ENCODE measurements around the gene SLC27A6. TPM values are rescaled to one million over a fixed set of nuclear protein-coding genes. Genes with fewer than 3 reads are reported as not detected.

Gene SLC27A6
- total RNA-seq, 4 donors from 2014 or later = not detected

- no peak for DNase-seq
- H3K36me3 ChIP-seq = no peaks in the 10 kb centered on the region
- H3K27ac ChIP-seq = no peak overlapping the region
- no peak overlapping the region for H3K4me3 ChIP-seq
- no peaks in the 10 kb centered on the region for H3K4me1 ChIP-seq
- TF ChIP-seq, protein P1, sequence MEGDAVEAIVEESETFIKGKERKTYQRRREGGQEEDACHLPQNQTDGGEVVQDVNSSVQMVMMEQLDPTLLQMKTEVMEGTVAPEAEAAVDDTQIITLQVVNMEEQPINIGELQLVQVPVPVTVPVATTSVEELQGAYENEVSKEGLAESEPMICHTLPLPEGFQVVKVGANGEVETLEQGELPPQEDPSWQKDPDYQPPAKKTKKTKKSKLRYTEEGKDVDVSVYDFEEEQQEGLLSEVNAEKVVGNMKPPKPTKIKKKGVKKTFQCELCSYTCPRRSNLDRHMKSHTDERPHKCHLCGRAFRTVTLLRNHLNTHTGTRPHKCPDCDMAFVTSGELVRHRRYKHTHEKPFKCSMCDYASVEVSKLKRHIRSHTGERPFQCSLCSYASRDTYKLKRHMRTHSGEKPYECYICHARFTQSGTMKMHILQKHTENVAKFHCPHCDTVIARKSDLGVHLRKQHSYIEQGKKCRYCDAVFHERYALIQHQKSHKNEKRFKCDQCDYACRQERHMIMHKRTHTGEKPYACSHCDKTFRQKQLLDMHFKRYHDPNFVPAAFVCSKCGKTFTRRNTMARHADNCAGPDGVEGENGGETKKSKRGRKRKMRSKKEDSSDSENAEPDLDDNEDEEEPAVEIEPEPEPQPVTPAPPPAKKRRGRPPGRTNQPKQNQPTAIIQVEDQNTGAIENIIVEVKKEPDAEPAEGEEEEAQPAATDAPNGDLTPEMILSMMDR (IDR thresholded peaks at IDR 0.05) = no peak
- TF ChIP-seq POLR2A (IDR thresholded peaks at IDR 0.05) = no peak
- no peaks in the 10 kb centered on the region for H3K9me3 ChIP-seq
- H3K27me3 ChIP-seq = no peaks in the 10 kb centered on the region
Measured at GRCh38 chr5:129074903-129075302, 109.6 kb downstream of the SLC27A6 start.

DNA sequence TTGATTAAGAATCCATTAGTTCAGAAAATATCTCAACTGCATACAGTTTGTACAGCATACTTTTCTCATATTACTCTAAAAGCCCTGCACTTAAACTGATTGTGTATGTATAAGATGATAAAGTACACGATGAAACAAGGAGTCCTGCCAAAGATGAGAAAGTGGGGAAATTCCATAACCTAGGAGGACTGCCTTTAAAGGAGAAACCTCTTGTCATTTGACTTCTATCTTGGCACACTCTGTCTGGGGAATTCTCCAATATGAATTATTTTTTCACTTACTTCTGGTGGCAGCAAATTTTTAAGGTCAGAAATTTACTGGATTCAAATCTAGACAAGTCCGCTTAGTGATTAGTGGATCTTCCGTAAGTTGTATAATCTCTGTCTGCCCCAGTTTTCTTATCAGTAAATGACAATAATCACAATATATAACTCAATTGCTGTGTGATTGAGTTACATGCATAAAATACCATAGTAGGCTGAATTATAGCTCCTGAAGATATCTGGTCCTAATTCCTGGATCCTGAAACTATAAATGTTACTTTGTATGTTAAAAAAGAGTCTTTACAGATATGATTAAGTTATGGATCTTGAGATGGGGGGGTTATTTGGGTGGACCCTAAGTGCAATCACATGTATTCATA is 112.3 kb downstream of the SLC27A6 start:
- Histone ChIP-seq H3K27ac (no peak overlapping the region), H3K4me1 (no peaks in the 10 kb centered on the region), H3K9me3 (no peaks in the 10 kb centered on the region), H3K4me3 (no peak overlapping the region), H3K27me3 (no peaks in the 10 kb centered on the region), H3K36me3 (no peaks in the 10 kb centered on the region)
- no peak for DNase-seq
- no peak for TF ChIP-seq POLR2A (IDR thresholded peaks at IDR 0.05)
- TF ChIP-seq, protein P1 (IDR thresholded peaks at IDR 0.05) = no peak

- Histone ChIP-seq H3K9me3 (no peaks in the 10 kb centered on the region), H3K4me1 (no peaks in the 10 kb centered on the region), H3K27ac (no peak overlapping the region), H3K27me3 (no peaks in the 10 kb centered on the region), H3K36me3 (no peaks in the 10 kb centered on the region), H3K4me3 (no peak overlapping the region)
- DNase-seq = no peak
- no peak for TF ChIP-seq POLR2A (IDR thresholded peaks at IDR 0.05)
- TF ChIP-seq, protein P1 (IDR thresholded peaks at IDR 0.05) = no peak
Measured at GRCh38 chr5:129078247-129078646, 113.0 kb downstream of the SLC27A6 start.

DNA sequence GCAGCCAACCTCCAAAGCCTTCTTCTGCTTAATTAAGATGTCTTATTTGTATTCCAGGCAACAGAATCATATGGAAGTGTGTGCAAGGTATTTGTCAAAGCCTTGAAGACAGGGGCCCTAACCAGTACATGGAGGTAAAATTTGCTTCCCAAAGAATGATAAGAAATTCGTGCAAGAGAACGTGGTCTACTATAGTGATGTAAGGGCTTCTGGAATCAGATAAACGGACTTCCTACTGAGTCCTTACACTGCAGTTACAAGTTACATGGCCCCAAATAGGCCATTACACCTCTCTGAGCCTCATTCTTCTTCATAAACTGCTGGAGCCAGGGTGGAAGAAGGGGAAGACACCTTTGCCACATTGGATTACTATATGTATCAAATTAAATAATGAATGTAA is 113.4 kb downstream of the SLC27A6 start:
- no peaks in the 10 kb centered on the region for H3K9me3 ChIP-seq
- TF ChIP-seq POLR2A (IDR thresholded peaks at IDR 0.05) = no peak
- TF ChIP-seq, protein P1 (IDR thresholded peaks at IDR 0.05) = no peak
- no peak overlapping the region for H3K4me3 ChIP-seq

DNA sequence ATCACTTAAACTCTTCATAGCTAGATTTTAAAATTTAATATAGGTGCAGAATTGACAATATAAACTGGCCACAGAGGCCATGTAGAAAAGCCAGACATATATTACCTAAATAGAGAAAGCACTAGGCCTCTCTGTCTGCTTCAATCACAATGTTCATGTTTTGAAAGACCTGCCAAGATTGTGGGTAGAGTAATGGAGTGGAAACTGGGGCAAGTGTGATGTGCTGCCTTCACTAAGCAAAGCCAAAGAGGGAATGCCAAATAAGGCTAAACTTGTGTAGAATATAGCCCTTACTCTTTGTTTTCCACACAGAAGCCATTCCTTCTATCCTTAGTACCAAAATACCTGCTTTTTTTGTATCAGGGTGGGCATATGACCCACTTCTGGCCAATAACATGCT is 114.2 kb downstream of the SLC27A6 start:
- TF ChIP-seq, protein P1 (IDR thresholded peaks at IDR 0.05) = no peak
- TF ChIP-seq POLR2A (IDR thresholded peaks at IDR 0.05) = no peak

More for the DNA sequence above, 113.4 kb downstream of the SLC27A6 start:
- H3K27me3 ChIP-seq = no peaks in the 10 kb centered on the region
- no peak overlapping the region for H3K27ac ChIP-seq
- H3K4me1 ChIP-seq = no peaks in the 10 kb centered on the region
- no peak for DNase-seq
- H3K36me3 ChIP-seq = no peaks in the 10 kb centered on the region

More for the DNA sequence above, 114.2 kb downstream of the SLC27A6 start:
- H3K4me3 ChIP-seq = no peak overlapping the region
- no peaks in the 10 kb centered on the region for H3K27me3 ChIP-seq
- H3K36me3 ChIP-seq = no peaks in the 10 kb centered on the region
- H3K4me1 ChIP-seq = no peaks in the 10 kb centered on the region
- H3K27ac ChIP-seq = no peak overlapping the region
- H3K9me3 ChIP-seq = no peaks in the 10 kb centered on the region
- no peak for DNase-seq

Data from Peyer's patch (tissue), 4 donors.